GM19372 (cell line): ENCODE results near the gene NEK4.
A peak's percentile ranks its signal among the peaks of the same experiment; 100 is the strongest.

Source experiments
- ATAC-seq: cut with Tn5 transposase; IDR thresholded peaks from one replicate; pipeline ENCODE4 v1.9.1; 2021; ENCODE audit warnings: mild to moderate bottlenecking, low read depth, moderate library complexity; ENCODE audit not compliant: unreplicated experiment

Gene NEK4

DNA sequence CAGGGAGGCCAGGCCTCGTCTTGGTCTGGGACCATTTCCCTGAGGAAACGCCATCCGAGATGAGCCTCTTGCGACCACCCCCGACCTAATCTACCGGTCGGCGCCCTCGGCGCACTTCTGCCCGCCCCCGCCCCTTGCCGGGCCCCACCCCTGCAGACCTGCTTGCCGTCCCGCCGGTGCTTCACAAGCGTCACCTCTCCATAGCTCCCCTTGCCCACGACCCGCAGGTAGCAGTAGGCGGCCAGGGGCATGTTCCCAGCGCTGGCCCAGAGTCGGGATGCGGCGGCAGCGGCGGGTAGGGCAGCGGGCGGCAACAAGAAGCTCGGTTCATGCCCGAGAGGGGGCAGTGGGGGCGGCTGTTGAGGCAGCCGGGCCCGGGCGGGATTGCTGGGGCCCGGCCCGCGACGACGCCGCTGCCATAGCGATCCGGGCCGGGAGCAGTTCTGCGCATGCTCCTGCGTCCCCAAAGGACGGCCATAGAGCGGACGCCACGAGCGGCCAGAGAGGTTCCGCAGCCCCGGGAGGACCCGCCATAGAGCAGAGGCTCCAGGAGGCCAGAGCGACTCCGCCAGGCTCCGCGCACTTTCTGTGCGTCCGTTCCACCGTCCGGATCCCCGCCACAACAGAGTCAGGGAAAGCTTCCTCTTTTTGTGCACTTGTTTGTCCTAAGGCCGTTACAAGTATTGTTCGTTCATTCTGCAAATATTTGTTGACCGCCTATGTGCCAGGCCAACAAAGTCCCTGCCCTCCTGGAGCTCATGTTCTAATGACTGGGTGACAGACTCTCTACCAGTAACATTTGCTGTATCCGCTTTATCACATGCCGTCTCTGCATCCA lies at the start of gene NEK4:
Gene NEK4, minus strand, starts transcription at position 445 of the 838 bp plus-strand sequence. Its CDS starts 194 bp downstream, at position 251.
- peak; percentile 97 for ATAC-seq

GRCh38 chr3:52819936-52820335 lies 49.2 kb upstream of the NEK4 start:
- ATAC-seq: no peak

- ATAC-seq: no peak
Observed at GRCh38 chr3:52817860-52818259, 47.1 kb upstream of the NEK4 start.

- ATAC-seq: no peak
Observed at GRCh38 chr3:52817221-52817620, 46.5 kb upstream of the NEK4 start.

GRCh38 chr3:52816654-52817053 lies 45.9 kb upstream of the NEK4 start:
- ATAC-seq: no peak

DNA sequence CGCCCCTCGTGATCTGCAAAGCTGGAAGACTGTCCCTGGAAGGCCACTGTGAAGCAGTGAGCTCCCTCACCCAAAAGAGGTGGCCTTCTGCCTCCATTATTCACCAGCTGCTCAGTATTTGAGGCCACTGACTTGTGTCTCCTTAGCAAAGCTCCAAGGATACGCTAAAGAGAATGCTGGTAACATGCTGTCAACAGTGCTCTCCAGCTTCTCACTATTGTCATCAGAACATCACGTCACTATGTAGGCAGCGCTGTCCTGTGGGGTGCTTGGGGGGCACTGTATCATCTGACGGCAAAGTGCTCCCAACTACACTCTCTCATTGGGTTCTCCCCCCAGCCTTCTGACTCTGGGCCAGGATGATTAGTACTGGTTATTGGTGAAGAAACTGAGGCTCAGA lies 45.5 kb upstream of the NEK4 start:
- no peak for ATAC-seq

GRCh38 chr3:52813810-52814209 lies 43.1 kb upstream of the NEK4 start:
- ATAC-seq: no peak

GRCh38 chr3:52811452-52812011 lies 40.8 kb upstream of the NEK4 start:
- ATAC-seq: no peak

DNA sequence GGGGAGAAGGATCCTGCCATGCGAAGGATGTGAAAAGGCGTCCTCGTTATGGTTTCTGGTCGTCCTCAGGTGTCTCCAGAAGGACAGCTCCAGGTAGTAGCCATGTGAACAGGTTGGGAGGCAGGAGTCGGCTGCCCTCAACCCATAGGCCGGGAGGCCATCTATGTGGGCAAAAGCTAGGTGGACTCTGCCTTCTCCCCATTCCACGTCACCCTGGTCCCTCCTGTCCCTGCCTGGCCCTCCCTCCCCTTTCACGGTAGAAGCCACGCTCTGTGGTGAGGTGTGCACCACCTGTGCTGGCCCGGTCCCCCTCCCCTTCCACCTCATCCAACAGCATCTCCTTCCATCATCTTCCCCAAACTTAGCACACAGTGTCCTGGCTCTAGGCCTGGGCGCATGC lies 40.2 kb upstream of the NEK4 start:
- ATAC-seq: no peak

- ATAC-seq: no peak
Observed at GRCh38 chr3:52809662-52810377, 39.1 kb upstream of the NEK4 start.

DNA sequence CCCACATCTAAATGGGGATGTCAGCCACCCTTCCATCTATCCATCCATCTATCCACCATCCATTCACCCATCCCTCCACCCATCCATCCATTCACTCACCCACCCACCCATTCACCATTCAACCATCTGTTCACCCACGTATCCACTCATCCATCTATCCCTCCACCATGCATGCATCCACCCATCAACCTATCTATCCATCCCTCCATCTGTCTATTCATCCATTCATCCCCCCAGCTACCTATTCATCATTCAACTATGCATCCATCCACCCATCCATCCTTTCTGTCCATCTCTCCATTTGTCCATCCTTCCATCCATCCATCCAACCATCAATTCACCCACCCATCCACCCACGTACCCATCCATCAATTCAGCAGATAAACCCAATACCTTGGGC lies 38.4 kb upstream of the NEK4 start:
- no peak for ATAC-seq

GRCh38 chr3:52805270-52806039 lies 34.7 kb upstream of the NEK4 start:
- no peak for ATAC-seq

GRCh38 chr3:52801839-52802238 lies 31.1 kb upstream of the NEK4 start:
- no peak for ATAC-seq

- no peak for ATAC-seq
Observed at GRCh38 chr3:52800079-52800478, 29.3 kb upstream of the NEK4 start.

DNA sequence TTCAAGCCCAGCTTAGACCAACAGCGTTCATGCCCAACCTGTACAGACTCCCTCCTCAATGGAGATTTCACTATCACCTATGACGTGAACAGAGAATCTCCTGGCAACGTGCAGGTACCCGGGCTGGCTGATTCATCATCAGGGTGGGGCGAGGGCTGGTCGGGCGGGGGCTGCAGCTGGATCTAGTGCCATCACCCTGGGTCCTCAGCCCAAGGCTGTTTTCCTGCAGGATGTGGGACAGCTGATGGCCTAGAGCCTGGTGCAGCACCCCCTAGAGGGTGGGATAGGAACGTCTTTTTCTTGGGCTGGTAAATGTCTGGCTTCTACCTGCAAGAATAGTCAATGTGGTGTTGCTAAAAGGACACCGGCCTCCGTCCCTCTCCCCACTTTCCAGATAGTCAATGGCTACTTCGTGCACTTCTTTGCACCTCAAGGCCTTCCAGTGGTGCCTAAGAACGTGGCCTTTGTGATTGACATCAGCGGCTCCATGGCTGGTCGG lies 28.3 kb upstream of the NEK4 start:
- ATAC-seq: no peak

- no peak for ATAC-seq
Observed at GRCh38 chr3:52798376-52798977, 27.7 kb upstream of the NEK4 start.

GRCh38 chr3:52796411-52796810 lies 25.7 kb upstream of the NEK4 start:
- no peak for ATAC-seq

DNA sequence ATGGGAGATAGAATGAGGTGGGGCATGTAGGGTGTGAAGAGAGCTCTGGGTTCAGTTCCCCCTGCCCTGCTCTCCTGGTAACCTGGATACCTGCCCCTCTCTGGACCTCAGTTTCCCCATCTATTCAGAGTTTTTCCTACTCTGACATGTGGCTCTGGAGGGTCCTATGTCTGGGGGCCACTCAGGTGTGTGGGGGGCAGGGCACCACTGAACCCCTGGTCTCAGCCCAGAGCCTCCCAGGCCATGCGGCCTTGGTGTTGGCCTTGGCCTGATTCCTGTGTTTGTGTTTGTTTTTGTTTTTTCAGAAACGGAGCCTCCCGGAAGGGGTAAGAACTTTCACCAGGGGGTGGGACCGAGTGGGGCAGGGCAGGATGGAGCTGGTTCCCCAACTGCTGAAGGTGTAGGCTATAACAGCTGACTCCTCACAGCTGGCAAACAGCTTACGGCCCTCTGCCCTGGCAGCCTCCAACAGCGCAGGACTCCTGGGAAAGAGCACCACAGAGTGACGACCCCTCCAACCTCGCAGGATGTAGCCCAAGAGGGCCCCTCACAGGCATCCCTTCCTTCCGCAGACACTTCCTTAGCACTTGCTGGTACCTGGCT lies 24.7 kb upstream of the NEK4 start:
- ATAC-seq: no peak

GRCh38 chr3:52794612-52795099 lies 23.9 kb upstream of the NEK4 start, which contains the start of gene ITIH3:
TSS of gene ITIH3 (plus strand) at chr3:52794796. CDS start at chr3:52794804, 8 bp downstream.
- ATAC-seq: no peak
